Karpas-422 (cell line): ENCODE data around the gene MRLN. TPM values are rescaled to one million over a fixed set of nuclear protein-coding genes. Genes with fewer than 3 reads are reported as not detected.

Experiments used
- DNase-seq: peaks from one replicate; pipeline ENCODE4 v3.0.0-alpha.2; 2015
- H2AFZ ChIP-seq: fragments of 200-600 bp; sonication (generic); 2 replicates; pipeline ENCODE4 v1.6.1; 2014; ENCODE audit warnings: antibody characterized with exemption, low read length, mixed read lengths
- H3K27ac ChIP-seq: fragments of 200-600 bp; sonication (generic); 2 replicates; pipeline ENCODE4 v1.5.1; 2014; ENCODE audit warnings: mild to moderate bottlenecking, low read length, moderate library complexity
- H3K27me3 ChIP-seq: fragments of 200-600 bp; sonication (generic); 2 replicates; pipeline ENCODE4 v1.6.1; 2014; ENCODE audit warnings: low read length, mixed read lengths
- H3K36me3 ChIP-seq: fragments of 200-600 bp; sonication (generic); 2 replicates; pipeline ENCODE4 v1.6.1; 2014; ENCODE audit warnings: low read length, mixed read lengths; ENCODE audit not compliant: insufficient read depth
- H3K4me1 ChIP-seq: fragments of 200-600 bp; sonication (generic); 2 replicates; pipeline ENCODE4 v1.6.1; 2014; ENCODE audit warnings: mild to moderate bottlenecking, low read length, mixed read lengths
- H3K4me2 ChIP-seq: fragments of 200-600 bp; sonication (generic); 2 replicates; pipeline ENCODE4 v1.6.1; 2014; ENCODE audit warnings: low read length, low read depth, mild to moderate bottlenecking; ENCODE audit not compliant: poor library complexity, severe bottlenecking
- H3K4me3 ChIP-seq: fragments of 200-600 bp; sonication (generic); 2 replicates; pipeline ENCODE4 v1.5.1; 2014; ENCODE audit warnings: mild to moderate bottlenecking, antibody characterized with exemption, low read length, mixed read lengths
- H3K79me2 ChIP-seq: fragments of 200-600 bp; sonication (generic); 2 replicates; pipeline ENCODE4 v1.6.1; 2014; ENCODE audit warnings: mild to moderate bottlenecking, low read length, mixed read lengths
- H3K9ac ChIP-seq: fragments of 200-600 bp; sonication (generic); 2 replicates; pipeline ENCODE4 v1.6.0; 2014; ENCODE audit warnings: low read length
- H3K9me2 ChIP-seq: fragments of 200-600 bp; sonication (generic), shearing (Covaris generic); replicated peaks from 2 replicates; pipeline ENCODE4 v1.6.0; 2014; ENCODE audit warnings: mild to moderate bottlenecking, low read length, moderate library complexity; ENCODE audit not compliant: insufficient read depth
- H3K9me3 ChIP-seq: fragments of 300-700, 200-600 bp; sonication (generic); 2 replicates; pipeline ENCODE4 v1.6.1; 2014; ENCODE audit warnings: low read length, mixed read lengths
- H4K20me1 ChIP-seq: fragments of 200-600 bp; sonication (generic); 2 replicates; pipeline ENCODE4 v1.6.1; 2014; ENCODE audit warnings: mild to moderate bottlenecking, antibody characterized with exemption, low read length, low read depth; ENCODE audit not compliant: insufficient read depth
- total RNA-seq: library from RNA; depleted of rRNA; stranded (reverse); fragments of >200 nt; shearing (Covaris generic); gene quantifications from 2 replicates; pipeline ENCODE4 v1.2.3, GENCODE V29; 2014; ENCODE audit warnings: low replicate concordance; rRNA removed

MRLN gene
- total RNA-seq, 1 experiment from 2014 or later: not detected

GRCh38 chr10:59694936-59695335, 58.3 kb downstream of the MRLN start:
- Histone ChIP-seq H3K9me3 (no peaks in the 10 kb centered on the region), H2AFZ (no peak overlapping the region), H3K36me3 (no peaks in the 10 kb centered on the region), H3K4me2 (no peak overlapping the region), H3K9me2 (no peaks in the 10 kb centered on the region), H3K79me2 (no peaks in the 10 kb centered on the region), H3K9ac (no peak overlapping the region), H4K20me1 (no peaks in the 10 kb centered on the region), H3K27me3 (no peaks in the 10 kb centered on the region), H3K4me1 (no peaks in the 10 kb centered on the region), H3K4me3 (no peak overlapping the region), H3K27ac (no peak overlapping the region)
- no peak for DNase-seq

GRCh38 chr10:59692113-59692512, 61.1 kb downstream of the MRLN start:
- Histone ChIP-seq H3K4me2 (no peak overlapping the region), H3K9me2 (no peaks in the 10 kb centered on the region), H3K36me3 (no peaks in the 10 kb centered on the region), H3K4me3 (no peak overlapping the region), H2AFZ (no peak overlapping the region), H4K20me1 (no peaks in the 10 kb centered on the region), H3K27ac (no peak overlapping the region), H3K27me3 (no peaks in the 10 kb centered on the region), H3K9me3 (no peaks in the 10 kb centered on the region), H3K4me1 (no peaks in the 10 kb centered on the region), H3K79me2 (no peaks in the 10 kb centered on the region), H3K9ac (no peak overlapping the region)
- no peak for DNase-seq

GRCh38 chr10:59688921-59689351, 64.3 kb downstream of the MRLN start:
- H2AFZ ChIP-seq: no peak overlapping the region
- H3K4me2 ChIP-seq: no peak overlapping the region

GRCh38 chr10:59687657-59688056, 65.6 kb downstream of the MRLN start:
- H3K36me3 ChIP-seq: no peaks in the 10 kb centered on the region
- H3K4me3 ChIP-seq: no peak overlapping the region
- no peaks in the 10 kb centered on the region for H3K9me2 ChIP-seq
- H4K20me1 ChIP-seq: no peaks in the 10 kb centered on the region
- no peaks in the 10 kb centered on the region for H3K9me3 ChIP-seq
- H3K9ac ChIP-seq: no peak overlapping the region
- no peaks in the 10 kb centered on the region for H3K4me1 ChIP-seq
- H2AFZ ChIP-seq: no peak overlapping the region
- no peak for DNase-seq
- no peak overlapping the region for H3K27ac ChIP-seq
- H3K79me2 ChIP-seq: no peaks in the 10 kb centered on the region
- no peaks in the 10 kb centered on the region for H3K27me3 ChIP-seq
- H3K4me2 ChIP-seq: no peak overlapping the region

More at GRCh38 chr10:59688921-59689351, 64.3 kb downstream of the MRLN start:
- no peak for DNase-seq
- Histone ChIP-seq H3K9me3 (no peaks in the 10 kb centered on the region), H3K4me1 (no peaks in the 10 kb centered on the region), H3K27ac (no peak overlapping the region), H3K27me3 (no peaks in the 10 kb centered on the region), H3K36me3 (no peaks in the 10 kb centered on the region), H3K9ac (no peak overlapping the region), H4K20me1 (no peaks in the 10 kb centered on the region), H3K79me2 (no peaks in the 10 kb centered on the region), H3K4me3 (no peak overlapping the region), H3K9me2 (no peaks in the 10 kb centered on the region)

Other genes starting within 250 kb of the MRLN start
- gene SLC16A9, start 43.6 kb downstream of the MRLN start, total RNA-seq: not detected in 2 replicates
- 25.7 and 50.9 TPM in 2 replicates for gene CCDC6, start 153.1 kb upstream of the MRLN start, total RNA-seq